A549 (cell line): Measurements from ENCODE around the gene POU2F3. TPM values are rescaled to one million over a fixed set of nuclear protein-coding genes. Genes with fewer than 3 reads are reported as not detected.

Experiments used
- ATAC-seq, 2 experiments: fragments of 200-7000 bp in 1 of 2; fragments of >200 bp in 1 of 2; cut with Nextera tagmentation in 1 of 2; cut with Tn5 transposase in 1 of 2; 3 replicates each; pipeline versions ENCODE4 v1.8.0 to v1.9.1; 2018 to 2020; ENCODE audit warnings: mild to moderate bottlenecking in 1 of 2, moderate library complexity in 1 of 2
- CTCF ChIA-PET: fragments of 300-600 bp; sonication (Branson Sonifier 250); formaldehyde crosslinking; extraction: SDS; loops from one replicate; lab custom pipeline; 2021; ENCODE audit warnings: antibody characterized with exemption, inconsistent platforms; lab: Yijun Ruan, JAX
- POLR2A ChIA-PET: fragments of 350-600 bp; formaldehyde crosslinking; extraction: SDS; loops from one replicate; lab custom pipeline; 2021; ENCODE audit warnings: antibody characterized with exemption, inconsistent platforms; lab: Yijun Ruan, JAX
- DNase-seq, 2 experiments: peaks; one replicate each; pipeline versions ENCODE4 v3.0.0 to v3.0.0-alpha.2; 2011 to 2016; ENCODE audit warnings: low read depth in 1 of 2, low spot score in 1 of 2
- FAIRE-seq: peaks from 2 replicates; lab custom pipeline; 2011; peaks lifted over from hg19 to GRCh38; lab: Jason Lieb, UNC
- H3K27ac ChIP-seq, 2 experiments: fragments of >200 bp; sonication (Bioruptor Twin); formaldehyde crosslinking; 3 replicates each; pipeline ENCODE4 v1.5.1; 2016 to 2017
- H3K4me1 ChIP-seq: fragments of >200 bp; sonication (Bioruptor Twin); formaldehyde crosslinking; 3 replicates; pipeline ENCODE4 v1.6.1; 2016
- H3K4me2 ChIP-seq: fragments of >200 bp; sonication (Bioruptor Twin); formaldehyde crosslinking; 3 replicates; pipeline ENCODE4 v1.6.1; 2016
- H3K4me3 ChIP-seq: fragments of >200 bp; sonication (Bioruptor Twin); formaldehyde crosslinking; 3 replicates; pipeline ENCODE4 v1.5.1; 2016
- H3K9me3 ChIP-seq: fragments of >200 bp; sonication (Bioruptor Twin); formaldehyde crosslinking; 3 replicates; pipeline ENCODE4 v1.6.1; 2016
- ATOH8 ChIP-seq: fragments of 250-450 bp; sonication (Bioruptor Pico); IDR thresholded peaks from 2 replicates; pipeline ENCODE4 v1.5.0; 2020; ENCODE audit warnings: low read depth, mild to moderate bottlenecking, moderate library complexity
- CHD4 ChIP-seq: fragments of 200-600 bp; sonication (generic); IDR thresholded peaks from 2 replicates; pipeline ENCODE4 v1.6.1; 2016; ENCODE audit warnings: antibody characterized with exemption, mild to moderate bottlenecking, borderline replicate concordance
- CTCF ChIP-seq: fragments of >200 bp; sonication (Bioruptor Twin); formaldehyde crosslinking; IDR thresholded peaks from 3 replicates; pipeline ENCODE4 v1.5.1; 2016
- EHMT2 ChIP-seq: fragments of 200-600 bp; sonication (generic); IDR thresholded peaks from 2 replicates; pipeline ENCODE4 v1.6.1; 2016; ENCODE audit warnings: antibody characterized with exemption, low read depth, mild to moderate bottlenecking, moderate library complexity
- FOSB ChIP-seq: fragments of 250-450 bp; sonication (Bioruptor Pico); IDR thresholded peaks from 2 replicates; pipeline ENCODE4 v1.5.0; 2020; ENCODE audit warnings: mild to moderate bottlenecking, moderate library complexity
- FOXS1 ChIP-seq: fragments of 250-450 bp; sonication (Bioruptor Pico); IDR thresholded peaks from 2 replicates; pipeline ENCODE4 v1.5.0; 2020; ENCODE audit warnings: mild to moderate bottlenecking, moderate library complexity
- HDAC2 ChIP-seq: fragments of 200-600 bp; sonication (generic); IDR thresholded peaks from 2 replicates; pipeline ENCODE4 v1.6.1; 2016
- HEYL ChIP-seq: fragments of 250-450 bp; sonication (Bioruptor Pico); IDR thresholded peaks from 2 replicates; pipeline ENCODE4 v1.8.0; 2021; ENCODE audit warnings: mild to moderate bottlenecking, moderate library complexity
- HMGXB4 ChIP-seq: fragments of 250-450 bp; sonication (Bioruptor Pico); IDR thresholded peaks from 2 replicates; pipeline ENCODE4 v1.5.0; 2021; ENCODE audit warnings: mild to moderate bottlenecking, moderate library complexity, borderline replicate concordance
- HOXB13 ChIP-seq: fragments of 250-450 bp; sonication (Bioruptor Pico); IDR thresholded peaks from 2 replicates; pipeline ENCODE4 v1.5.0; 2020; ENCODE audit warnings: low read depth, mild to moderate bottlenecking, moderate library complexity
- JUN ChIP-seq, 2 experiments: fragments of >200 bp; sonication (Bioruptor Twin); formaldehyde crosslinking; IDR thresholded peaks; 2 replicates in 1 of 2; 3 replicates in 1 of 2; pipeline ENCODE4 v1.6.1; 2016 to 2017
- JUNB ChIP-seq: fragments of >200 bp; sonication (Bioruptor Twin); formaldehyde crosslinking; IDR thresholded peaks from 2 replicates; pipeline ENCODE4 v1.6.1; 2016
- MAFK ChIP-seq: fragments of 450-650 bp; IDR thresholded peaks from 2 replicates; pipeline ENCODE4 v1.6.1; 2014; ENCODE audit not compliant: partially characterized antibody
- NR3C1 ChIP-seq: fragments of >200 bp; sonication (Bioruptor Twin); formaldehyde crosslinking; IDR thresholded peaks from 3 replicates; pipeline ENCODE4 v1.6.1; 2017
- PHF8 ChIP-seq: fragments of 200-600 bp; sonication (generic); IDR thresholded peaks from 2 replicates; pipeline ENCODE4 v1.6.1; 2016; ENCODE audit warnings: low read depth, mild to moderate bottlenecking, antibody characterized with exemption, moderate library complexity, borderline replicate concordance
- POLR2A ChIP-seq: IDR thresholded peaks from 2 replicates; pipeline ENCODE4 v1.6.1; 2012; ENCODE audit warnings: mild to moderate bottlenecking, low read length
- RARB ChIP-seq: fragments of 250-450 bp; sonication (Bioruptor Pico); IDR thresholded peaks from 2 replicates; pipeline ENCODE4 v1.8.0; 2021; ENCODE audit warnings: mild to moderate bottlenecking, moderate library complexity
- RCOR1 ChIP-seq: fragments of 150-350 bp; IDR thresholded peaks from 2 replicates; pipeline ENCODE4 v1.6.1; 2014; ENCODE audit warnings: antibody characterized with exemption, low read length, low read depth
- RFX5 ChIP-seq: fragments of 450-650 bp; IDR thresholded peaks from 2 replicates; pipeline ENCODE4 v1.7.1; 2014; ENCODE audit warnings: antibody characterized with exemption, mild to moderate bottlenecking, moderate library complexity
- ZC3H11A ChIP-seq: fragments of 450-650 bp; IDR thresholded peaks from 2 replicates; pipeline ENCODE4 v1.6.1; 2014; ENCODE audit warnings: antibody characterized with exemption, mild to moderate bottlenecking
- ZNF302 ChIP-seq: fragments of 250-450 bp; sonication (Bioruptor Pico); IDR thresholded peaks from 2 replicates; pipeline ENCODE4 v1.9.0; 2021; ENCODE audit warnings: inconsistent platforms, mild to moderate bottlenecking, moderate library complexity
- WGBS: methylation state at CpG from one replicate; pipeline ENCODE4 v1.1.6; 2017; ENCODE audit errors: missing lambda C conversion rate; 5-methylcytosine and 5-hydroxymethylcytosine counted together
- polyA plus RNA-seq, 4 experiments: library from polyadenylated mRNA; depleted of rRNA in 3 of 4; stranded (reverse); fragments of >200 nt; fragmentation: RNase III in 1 of 4; extraction: RNeasy Plus Mini Kit Qiagen cat#74134 plus additional on column Dnase treatment in 1 of 4; gene quantifications; 2 replicates in 3 of 4; 3 replicates in 1 of 4; pipeline ENCODE4 v1.2.3, GENCODE V29; 2011 to 2017
- TF ChIP-seq, protein P1 (sequence below): fragments of 450-650 bp; IDR thresholded peaks from 2 replicates; pipeline ENCODE4 v1.6.1; 2014; ENCODE audit warnings: antibody characterized with exemption
- TF ChIP-seq, protein P2 (sequence below): IDR thresholded peaks from 2 replicates; pipeline ENCODE4 v1.6.1; 2012

POU2F3 gene
- polyA plus RNA-seq, 2 of the 4 experiments (the other 2 are of a cell fraction): not detected

DNA sequence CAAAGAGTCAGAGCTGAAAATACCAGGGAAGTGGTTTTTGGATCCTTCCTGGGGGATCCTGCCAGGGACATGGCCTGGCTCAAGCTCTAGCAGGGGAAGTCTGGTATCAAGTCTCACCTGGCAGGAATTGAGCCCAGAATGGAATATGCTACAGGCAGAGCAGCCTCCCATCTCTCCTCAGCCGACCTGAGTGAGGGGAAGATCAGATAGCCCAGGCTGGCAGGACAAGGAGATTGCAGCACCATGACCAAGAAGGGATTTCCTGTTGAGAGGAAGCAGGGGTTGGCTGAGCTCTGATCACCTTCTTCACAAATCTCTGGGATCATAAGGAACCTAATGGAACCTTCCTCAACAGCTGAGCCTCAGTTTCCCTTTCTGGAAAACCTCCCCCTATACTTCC is 16.1 kb upstream of the POU2F3 start (continued):
- TF ChIP-seq ZNF302 (no peak), ATOH8 (CRISPR knock-in tag) (no peak), RFX5 (no peak), HMGXB4 (CRISPR knock-in tag) (no peak)

GRCh38 chr11:120224361-120224760 is 15.6 kb upstream of the POU2F3 start:
- DNase-seq (no peak), FAIRE-seq (no peak), ATAC-seq (no peak)
- Histone ChIP-seq H3K4me1 (no peaks in the 10 kb centered on the region), H3K4me2 (no peak overlapping the region), H3K27ac (no peak overlapping the region), H3K4me3 (no peak overlapping the region), H3K9me3 (no peaks in the 10 kb centered on the region)
- 63% methylated on average over 2 of the region's 6 CpGs for WGBS
- no peak for TF ChIP-seq RCOR1
- no peak for TF ChIP-seq NR3C1
- TF ChIP-seq MAFK: no peak
- TF ChIP-seq, protein P1, sequence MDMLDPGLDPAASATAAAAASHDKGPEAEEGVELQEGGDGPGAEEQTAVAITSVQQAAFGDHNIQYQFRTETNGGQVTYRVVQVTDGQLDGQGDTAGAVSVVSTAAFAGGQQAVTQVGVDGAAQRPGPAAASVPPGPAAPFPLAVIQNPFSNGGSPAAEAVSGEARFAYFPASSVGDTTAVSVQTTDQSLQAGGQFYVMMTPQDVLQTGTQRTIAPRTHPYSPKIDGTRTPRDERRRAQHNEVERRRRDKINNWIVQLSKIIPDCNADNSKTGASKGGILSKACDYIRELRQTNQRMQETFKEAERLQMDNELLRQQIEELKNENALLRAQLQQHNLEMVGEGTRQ: no peak
- TF ChIP-seq FOXS1: no peak
- ChIA-PET CTCF (interaction anchor here (1.2 to 19.9 kb wide), 4 partner anchors 11 to 744 kb away, joined by 3 to 407 read pairs (median 126); no protein-coding TSS in a partner anchor), POLR2A (no interaction called here)

- Histone ChIP-seq H3K9me3 (no peaks in the 10 kb centered on the region), H3K4me2 (no peak overlapping the region), H3K4me1 (no peaks in the 10 kb centered on the region), H3K4me3 (no peak overlapping the region), H3K27ac (no peak overlapping the region)
- ATAC-seq: no peak
- no peak for TF ChIP-seq HMGXB4 (CRISPR knock-in tag)
- FAIRE-seq: no peak
- no peak for DNase-seq
- ChIA-PET CTCF (interaction anchor here (0.9 to 19.9 kb wide), 6 partner anchors 10 to 745 kb away, joined by 3 to 407 read pairs (median 8); no protein-coding TSS in a partner anchor), POLR2A (no interaction called here)
- 68% methylated on average over 18 of the region's 22 CpGs for WGBS
Observed at GRCh38 chr11:120224972-120225909, 14.7 kb upstream of the POU2F3 start.

GRCh38 chr11:120226242-120226641 is 13.7 kb upstream of the POU2F3 start:
- FAIRE-seq: no peak
- Histone ChIP-seq H3K9me3 (no peaks in the 10 kb centered on the region), H3K27ac (no peak overlapping the region), H3K4me3 (no peak overlapping the region), H3K4me1 (no peaks in the 10 kb centered on the region), H3K4me2 (no peak overlapping the region)
- DNase-seq: no peak
- ChIA-PET POLR2A (no interaction called here), CTCF (interaction anchor here (0.9 to 19.9 kb wide), 4 partner anchors 9 to 77 kb away, joined by 3 to 407 read pairs (median 128); no protein-coding TSS in a partner anchor)
- 72% methylated on average over 5 of the region's 5 CpGs for WGBS
- ATAC-seq: no peak
- TF ChIP-seq HDAC2 (no peak), PHF8 (no peak), JUN (IDR thresholded peaks at IDR 0.05) (no peak), HEYL (no peak), RCOR1 (no peak), ZNF302 (no peak), HOXB13 (CRISPR knock-in tag) (no peak), ZC3H11A (no peak), RARB (CRISPR knock-in tag) (no peak), CTCF (no peak), FOSB (no peak), CHD4 (no peak), MAFK (no peak), JUNB (no peak), POLR2A (no peak), EHMT2 (no peak)
- TF ChIP-seq, protein P2, sequence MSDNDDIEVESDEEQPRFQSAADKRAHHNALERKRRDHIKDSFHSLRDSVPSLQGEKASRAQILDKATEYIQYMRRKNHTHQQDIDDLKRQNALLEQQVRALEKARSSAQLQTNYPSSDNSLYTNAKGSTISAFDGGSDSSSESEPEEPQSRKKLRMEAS: no peak
